Urothelium cell line (cell line): ENCODE measurements around the gene EWSR1.

Experiments
- DNase-seq: peaks from one replicate; pipeline ENCODE4 v3.0.0; 2011; ENCODE audit warnings: low spot score, mixed read lengths
- FAIRE-seq: peaks from 2 replicates; lab custom pipeline; 2011; peaks lifted over from hg19 to GRCh38; lab: Jason Lieb, UNC

EWSR1 gene

DNA sequence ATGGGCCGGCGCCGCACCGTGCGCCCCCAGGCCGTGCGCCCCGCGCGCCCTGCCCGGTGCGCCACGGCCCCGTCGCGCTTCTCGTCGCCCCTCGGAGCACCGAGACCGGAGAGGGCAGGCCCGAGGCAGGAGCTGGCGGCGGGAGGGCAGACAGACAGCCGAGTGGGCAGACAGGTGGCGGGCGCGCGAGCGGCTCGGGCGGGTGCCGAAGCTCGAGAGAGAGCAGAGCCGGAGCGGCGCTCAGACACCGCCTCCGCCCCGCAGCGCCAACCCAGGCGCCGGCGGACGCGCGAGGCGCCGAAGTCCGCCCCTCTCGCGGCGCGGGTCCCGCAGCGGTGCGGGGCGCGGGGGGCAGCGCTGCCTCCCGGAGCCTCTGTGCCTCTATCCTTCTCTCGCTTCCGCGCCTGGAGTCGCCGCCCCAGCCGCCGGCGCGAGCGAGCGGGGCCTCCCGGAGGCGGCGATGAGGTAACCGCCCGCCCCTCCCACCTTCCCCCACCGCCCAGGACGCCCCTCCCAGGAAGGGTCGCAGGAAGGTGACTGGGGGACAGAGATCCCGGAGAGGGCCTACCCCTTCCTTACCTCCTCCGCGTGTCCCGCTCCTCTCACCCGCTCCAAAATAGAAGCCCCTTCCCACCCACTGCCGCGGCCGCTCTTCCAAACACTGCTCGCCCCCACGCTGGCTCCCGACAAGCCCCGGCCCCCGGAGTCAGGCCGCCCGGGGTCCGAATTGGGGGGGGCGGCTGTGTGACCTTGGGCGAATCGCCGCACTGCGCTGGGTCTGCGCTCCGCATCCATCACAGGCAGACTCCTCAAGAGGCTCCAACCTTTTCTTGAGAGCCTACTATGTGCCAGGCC, 47.4 kb downstream of the EWSR1 start, which contains the start of gene RASL10A:
Gene RASL10A, minus strand, starts transcription at position 412 of the 855 bp plus-strand sequence. CDS start 451 bp downstream, outside the sequence.
- FAIRE-seq = no peak
- no peak for DNase-seq

DNA sequence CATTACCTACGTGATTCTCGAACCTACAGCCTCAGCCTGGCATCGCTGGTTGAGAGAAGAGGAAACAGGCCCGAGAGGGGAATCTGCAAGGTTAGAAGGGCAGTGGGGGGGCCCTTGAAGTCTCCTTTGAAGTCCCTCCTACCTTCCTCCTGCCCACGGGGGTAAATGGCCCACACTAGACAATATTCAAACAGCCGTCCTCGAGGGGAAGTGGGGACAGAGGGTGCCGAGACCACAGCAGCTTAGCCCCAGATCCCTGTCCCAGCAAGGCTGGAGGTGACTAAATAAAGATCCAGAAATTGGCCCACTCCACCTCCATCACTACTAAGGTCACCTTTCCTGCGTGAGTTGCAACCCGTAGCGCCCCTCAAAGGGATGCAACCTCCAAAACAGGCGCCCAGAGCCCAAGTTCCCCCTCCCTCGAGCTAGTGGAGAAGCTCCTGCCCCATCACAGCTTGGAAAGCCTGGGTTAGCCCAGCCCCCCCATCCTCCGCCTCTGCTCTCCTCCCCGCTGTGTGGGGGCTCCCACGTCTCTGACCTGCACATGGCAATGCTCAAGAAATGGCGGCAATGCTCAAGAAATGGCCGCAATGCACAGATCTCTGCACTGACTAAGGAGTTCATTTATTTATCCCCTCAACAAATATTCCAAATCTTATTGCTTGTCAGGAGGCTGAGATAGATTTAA, 48.2 kb downstream of the EWSR1 start:
- no peak for DNase-seq
- FAIRE-seq = no peak

DNA sequence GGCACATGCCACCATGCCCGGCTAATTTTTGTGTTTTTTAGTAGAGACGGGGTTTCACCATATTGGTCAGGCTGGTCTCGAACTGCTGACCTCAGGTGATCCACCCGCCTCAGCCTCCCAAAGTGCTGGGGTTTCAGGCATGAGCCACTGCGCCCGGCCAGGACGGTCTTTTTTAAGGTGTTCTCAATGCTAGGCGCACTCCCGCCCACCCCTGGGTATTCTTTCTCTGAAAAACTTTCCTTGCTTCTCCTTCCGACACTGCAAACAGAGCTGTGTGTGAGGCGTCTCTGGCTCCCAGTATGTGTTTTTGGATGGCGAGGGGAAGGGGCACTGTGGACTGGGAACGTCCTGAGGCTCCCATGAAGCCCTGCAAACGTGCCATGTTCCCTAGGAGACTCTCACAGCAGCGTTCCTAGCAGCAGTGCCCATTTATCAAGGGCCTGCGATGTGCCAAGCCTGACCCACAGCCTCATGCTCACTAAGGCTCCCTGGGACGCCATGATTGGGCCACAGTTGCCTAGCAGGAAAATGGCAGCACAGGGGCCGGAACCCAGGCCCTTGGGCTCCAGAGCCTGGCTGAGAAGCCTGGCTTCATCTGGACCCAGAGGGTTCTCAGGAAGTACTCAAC, 49.9 kb downstream of the EWSR1 start:
- no peak for DNase-seq
- no peak for FAIRE-seq

DNA sequence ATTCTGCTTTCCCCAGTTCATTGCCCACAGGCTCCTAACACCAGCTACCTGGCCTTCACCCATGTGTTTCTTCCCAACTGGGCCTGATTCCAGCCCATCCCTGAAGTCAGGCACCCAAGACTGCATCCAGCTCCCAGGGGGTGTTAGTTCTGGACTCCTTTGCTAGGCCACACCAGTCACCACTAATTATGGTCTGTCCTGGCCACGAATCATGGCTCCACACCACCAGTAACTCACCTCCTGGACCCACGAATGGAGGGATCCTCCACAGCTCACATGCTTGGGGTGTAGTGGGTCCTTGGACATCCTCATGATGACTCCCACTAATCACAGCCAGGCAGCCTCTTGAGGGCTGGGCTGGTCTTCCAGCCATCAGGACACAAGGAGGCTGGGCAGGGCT, 51.0 kb downstream of the EWSR1 start:
- FAIRE-seq (peak; percentile 46), DNase-seq (no peak)

DNA sequence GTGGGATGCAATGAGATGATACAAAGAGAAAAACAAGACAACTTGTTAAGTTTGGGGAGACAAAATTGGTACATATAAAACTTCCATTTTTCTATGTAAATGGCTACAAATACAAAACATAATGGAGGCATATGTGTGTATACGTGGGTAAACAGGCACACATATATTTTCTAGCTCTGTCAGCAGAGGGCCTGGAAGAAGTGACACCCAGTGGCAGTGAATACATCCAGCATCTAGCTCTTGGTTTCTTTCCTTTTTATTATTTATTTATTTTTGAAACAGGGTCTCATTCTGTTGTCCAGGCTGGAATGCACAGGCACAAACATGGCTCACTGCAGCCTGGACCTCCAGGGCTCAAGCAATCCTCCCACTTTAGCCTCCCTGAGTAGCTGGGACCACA, 52.5 kb downstream of the EWSR1 start:
- no peak for DNase-seq

DNA sequence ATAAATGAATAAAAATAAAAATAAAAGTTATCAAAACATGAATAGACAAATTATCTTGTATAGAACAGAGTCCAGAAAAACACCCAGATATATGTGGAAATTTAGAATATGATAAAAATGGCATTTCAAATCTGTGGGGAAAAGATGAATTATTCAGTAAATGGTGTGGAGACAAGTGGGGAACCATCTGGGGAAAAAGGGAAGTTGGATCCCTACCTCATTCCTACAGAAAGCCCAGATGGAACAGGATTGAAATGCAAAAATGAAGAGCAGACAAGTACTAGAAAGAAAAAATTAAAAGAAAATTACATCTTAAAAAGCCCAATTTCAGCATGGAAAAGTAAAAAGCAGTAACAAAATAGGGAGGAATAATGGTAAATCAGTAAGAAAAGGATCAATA, 55.6 kb downstream of the EWSR1 start:
- DNase-seq = no peak
- FAIRE-seq = no peak

More for the DNA sequence above, 52.5 kb downstream of the EWSR1 start:
- no peak for FAIRE-seq

DNA sequence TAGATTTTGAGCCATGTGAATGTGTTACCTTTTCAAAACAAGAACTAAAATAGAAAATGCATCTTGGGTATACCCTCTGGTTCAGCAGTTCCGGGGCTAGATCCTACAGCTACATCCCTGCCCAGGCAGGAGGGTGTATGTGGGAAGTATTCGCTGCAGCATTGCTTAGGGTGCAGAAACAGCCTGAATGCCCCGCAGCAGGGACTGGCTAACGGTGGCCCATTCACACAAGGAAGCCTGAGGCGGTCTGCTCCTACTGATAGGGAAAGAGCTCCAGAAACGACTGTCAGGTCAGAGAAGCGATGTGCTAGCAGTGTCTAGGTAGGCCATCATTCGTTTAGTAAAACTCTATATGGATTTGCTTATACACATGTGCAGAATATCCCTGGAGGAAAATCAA, 57.3 kb downstream of the EWSR1 start:
- DNase-seq = no peak
- no peak for FAIRE-seq

DNA sequence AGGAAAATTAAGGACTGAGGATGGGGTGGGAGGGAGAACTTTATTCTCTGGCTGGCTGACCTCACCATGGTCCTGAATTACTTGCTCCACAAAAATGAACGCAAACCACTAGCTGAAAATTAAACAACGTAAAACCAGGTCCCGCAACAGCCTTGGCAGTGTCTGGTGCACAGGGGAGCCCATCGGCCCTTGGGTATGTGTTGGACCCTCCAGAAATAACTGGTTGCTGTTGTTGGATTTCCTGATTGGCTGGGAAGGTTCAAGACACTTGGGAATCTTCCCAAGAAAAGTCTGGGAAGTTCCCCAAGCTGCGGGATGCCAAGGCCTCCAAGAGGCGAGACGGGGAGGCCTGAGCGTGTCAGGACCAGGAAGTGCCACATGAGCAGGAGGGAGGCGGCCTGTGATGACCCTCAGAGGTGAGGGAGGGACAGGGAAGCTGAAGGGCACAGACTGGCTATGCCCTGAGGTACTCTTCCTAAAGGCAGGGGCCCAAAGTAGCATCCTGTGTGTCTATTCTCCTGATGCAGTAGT, 57.8 kb downstream of the EWSR1 start:
- DNase-seq (no peak), FAIRE-seq (no peak)

DNA sequence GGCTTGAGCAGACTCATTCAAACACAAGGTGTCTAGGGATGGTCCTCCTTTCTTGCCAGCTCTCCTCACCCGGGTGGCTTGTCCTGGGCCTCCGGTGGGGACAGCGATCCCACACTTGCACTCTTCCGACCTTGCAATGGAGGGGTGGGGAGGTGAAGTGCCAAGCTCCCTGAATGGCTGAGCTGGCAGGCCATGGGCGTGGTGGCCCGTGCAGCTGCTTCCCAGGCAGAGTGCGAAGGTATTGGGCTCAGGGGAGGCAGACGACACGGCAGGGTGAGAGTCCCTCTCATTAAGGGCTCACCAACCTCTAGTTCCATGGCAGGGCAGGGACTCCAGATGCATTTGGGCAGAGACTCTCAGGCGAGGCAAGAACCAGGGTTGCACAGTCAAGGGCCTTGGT, 58.4 kb downstream of the EWSR1 start:
- DNase-seq = no peak
- no peak for FAIRE-seq

DNA sequence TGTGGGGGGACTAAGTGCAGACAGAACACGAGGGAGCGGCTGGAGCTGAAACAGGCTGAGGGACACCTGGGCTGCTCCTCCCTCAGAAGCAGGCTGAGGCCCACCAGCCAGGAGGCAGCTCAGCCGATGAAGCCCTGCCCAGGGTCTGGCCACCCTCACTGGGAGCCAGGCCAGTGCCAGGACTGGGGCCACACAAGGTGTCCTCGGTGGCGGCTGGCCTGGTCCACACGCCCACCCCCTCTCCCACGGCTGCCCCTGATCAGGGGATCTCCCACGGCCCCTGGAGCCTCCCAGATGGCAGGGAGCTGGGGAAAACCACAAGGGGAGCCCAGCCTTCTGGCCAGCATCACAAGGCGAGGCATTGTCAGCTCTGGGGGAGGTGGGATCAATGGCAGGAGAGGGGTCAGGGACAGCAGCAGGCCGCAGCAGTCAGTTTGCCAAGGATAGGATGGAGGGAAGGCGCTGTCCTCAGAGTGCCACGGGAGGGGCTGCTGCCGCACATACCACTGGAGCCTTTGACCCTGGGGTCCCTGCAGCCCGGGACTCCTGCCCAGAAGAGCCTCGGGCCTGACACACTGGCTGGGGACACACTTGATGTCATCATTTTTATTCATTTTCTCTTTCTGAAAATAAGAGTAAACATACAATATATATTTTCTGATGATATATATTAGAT, 59.2 kb downstream of the EWSR1 start:
- FAIRE-seq = no peak
- DNase-seq = no peak

DNA sequence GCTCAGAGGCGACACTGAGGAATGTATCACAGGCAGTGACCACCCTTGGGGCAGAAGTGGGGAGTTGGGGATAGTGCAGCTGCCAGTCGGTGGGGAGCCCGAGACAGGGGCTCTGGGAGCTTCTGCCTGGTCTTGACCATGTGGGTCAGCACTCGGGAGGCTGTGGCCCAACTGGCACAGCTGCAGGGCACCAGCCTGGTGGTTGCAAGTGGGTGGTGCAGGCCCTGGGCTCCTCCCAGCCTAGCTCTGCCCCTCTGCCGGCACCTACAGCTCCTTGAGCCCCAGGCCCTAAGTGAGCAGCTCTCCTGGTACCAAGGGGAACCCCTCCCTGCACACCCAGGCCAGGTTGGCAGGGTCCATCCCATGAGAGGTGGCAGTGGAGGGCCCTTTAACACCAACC, 60.0 kb downstream of the EWSR1 start:
- FAIRE-seq (no peak), DNase-seq (no peak)

DNA sequence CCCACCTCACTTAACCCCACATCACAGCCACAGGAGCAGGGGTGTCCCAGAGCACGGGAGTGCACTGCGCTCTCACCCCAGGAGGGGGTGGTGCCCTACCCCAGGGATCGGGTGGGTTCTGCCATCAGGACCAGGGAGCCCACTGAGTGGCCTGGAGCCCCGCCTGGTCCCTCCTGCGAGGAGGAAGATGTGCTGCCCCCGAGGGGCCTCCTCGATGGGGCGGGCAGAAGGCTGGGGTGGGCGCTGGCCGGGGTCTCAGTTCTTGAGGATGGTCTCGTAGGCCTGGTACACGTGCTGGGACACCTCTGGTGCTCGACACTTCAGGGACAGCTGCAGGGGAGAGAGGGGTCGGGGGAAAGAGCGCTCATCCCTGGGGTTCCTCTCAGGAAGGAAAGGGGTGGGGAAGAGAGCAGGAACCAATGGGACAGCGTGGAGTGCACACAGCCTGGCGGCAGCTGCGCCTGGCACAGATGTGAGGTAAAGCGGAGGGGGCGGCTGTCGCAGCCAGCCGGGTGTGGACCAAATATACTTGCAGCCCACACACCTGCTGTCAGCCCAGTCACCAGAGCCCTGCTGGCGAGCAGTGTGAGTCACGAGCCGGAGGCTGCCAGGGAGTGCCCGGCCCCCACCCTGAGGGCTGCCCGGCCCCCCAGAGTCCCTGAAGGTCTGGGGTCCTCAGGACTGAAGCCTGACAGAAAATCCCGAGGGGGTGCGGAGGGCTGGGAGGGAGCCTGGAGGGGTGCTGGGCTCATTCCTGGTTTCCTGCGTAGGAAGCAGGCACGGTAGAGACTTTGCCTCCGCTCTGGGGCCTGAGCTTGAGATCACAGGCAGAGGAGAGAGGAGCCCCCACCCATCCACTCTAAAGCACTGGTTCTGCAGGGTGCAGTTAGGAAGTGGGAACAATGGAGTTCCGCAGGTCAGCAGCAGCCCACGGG, 60.8 kb downstream of the EWSR1 start:
- DNase-seq (peak; percentile 53), FAIRE-seq (no peak)

DNA sequence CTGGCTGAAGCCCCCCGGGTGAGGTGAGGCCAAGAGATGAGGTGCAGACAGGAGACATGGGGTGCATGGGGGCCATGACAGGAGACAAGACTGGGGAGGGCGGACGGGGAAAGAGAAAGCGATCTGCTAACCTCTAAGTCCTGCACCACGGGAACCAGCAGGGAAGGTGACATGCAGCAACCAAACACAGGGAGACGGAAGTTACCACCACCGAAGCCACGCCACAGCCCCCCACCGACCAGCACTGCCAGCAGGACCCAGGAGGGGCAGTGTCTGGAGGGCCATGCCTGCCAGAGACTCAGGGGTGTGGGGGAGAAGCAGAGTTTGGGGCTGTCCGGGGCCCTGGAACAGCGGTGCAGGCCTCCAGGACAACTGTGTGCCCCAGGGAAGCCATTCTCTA, 61.5 kb downstream of the EWSR1 start:
- FAIRE-seq = no peak

DNA sequence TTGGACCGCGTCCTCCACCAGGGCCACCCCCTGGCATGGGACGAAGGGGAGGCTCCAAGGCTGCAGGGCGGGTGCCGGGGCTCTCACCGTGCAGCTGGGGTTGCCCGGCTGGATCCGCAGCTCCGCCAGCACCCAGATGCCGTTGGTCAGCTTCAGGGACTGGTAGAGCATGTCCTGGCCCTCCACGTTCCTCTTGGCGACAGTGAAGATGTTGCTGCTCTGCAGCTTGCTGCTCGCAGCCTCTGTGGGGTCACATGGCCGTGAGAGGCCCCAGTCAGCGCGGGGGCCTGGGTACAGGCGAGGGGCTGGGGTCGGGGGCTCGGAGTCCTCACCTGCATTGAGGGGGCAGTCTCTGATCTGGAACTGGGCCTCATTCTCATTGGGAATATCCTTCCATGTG, 62.2 kb downstream of the EWSR1 start:
- no peak for FAIRE-seq
- no peak for DNase-seq

More for the DNA sequence above, 61.5 kb downstream of the EWSR1 start:
- DNase-seq = no peak

DNA sequence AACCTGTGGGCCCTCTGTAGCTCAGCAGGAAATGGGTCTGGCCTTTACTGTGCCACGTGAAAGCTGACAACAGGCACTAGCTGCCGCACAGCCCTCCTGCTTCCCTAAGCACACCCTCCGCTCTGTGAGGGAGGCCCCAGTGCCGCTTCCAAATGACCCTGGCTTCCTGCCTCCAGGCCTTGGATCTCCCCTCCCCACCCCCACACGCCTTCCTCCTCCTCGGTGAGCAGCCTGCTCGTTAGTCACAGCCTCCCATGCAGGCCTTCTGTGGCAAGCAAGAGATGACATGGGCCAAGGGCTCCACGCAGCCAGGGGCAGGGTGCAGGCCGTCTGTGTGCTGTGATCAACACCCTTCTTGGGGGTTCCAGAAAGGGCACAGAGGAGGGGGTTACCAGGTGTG, 62.7 kb downstream of the EWSR1 start:
- FAIRE-seq = no peak
- no peak for DNase-seq

DNA sequence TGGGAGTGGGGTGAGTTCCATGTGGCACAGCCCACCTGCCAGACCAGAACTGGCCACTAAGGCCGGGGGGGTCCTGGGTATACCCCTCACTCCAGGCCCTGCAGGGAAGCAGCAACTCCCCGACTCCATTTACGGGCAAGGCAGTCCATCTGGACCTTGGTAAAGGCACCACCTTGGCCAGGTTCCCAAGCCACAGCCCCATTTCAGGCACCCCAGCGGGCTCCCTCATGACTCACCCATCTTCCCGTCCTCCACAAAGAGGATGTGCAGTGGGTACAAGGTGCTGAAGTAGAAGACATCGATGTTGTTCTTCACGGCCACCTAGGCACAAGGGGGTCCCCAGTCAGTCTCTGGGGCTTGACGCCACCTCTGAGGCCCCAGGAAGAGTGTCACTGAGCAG, 63.1 kb downstream of the EWSR1 start:
- DNase-seq = no peak
- FAIRE-seq = no peak

DNA sequence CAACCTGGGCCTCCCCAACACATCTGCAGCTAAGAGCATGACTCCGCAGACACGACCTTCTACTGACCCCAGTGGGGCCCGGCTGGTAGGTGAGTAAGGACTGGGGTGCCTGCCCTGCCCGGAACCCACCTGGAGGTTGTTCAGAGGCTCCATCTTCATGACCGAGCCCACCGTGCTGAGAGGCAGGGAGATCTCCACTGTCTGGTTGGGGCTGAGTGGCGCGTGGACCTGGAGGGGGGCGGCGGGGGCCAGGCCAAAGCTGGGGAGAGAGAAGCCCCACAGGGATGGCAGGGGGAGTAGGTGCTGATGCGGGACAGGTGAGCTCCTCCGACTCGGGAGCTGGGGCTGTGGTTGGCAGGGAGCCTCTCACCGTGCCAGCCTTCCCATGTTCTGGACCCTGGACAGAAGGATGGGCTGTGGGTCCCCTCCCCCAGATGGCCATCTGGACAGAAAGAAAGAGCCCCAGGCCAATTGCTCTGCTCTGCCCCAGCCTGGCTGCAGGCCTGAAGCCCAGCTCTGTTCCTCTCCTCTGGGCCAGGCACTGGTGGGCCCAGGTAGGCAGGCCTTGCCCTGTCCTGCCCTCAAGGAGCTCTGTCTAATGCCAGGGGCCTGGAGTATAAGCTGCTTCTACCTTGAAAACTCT, 63.7 kb downstream of the EWSR1 start:
- DNase-seq (no peak), FAIRE-seq (no peak)

DNA sequence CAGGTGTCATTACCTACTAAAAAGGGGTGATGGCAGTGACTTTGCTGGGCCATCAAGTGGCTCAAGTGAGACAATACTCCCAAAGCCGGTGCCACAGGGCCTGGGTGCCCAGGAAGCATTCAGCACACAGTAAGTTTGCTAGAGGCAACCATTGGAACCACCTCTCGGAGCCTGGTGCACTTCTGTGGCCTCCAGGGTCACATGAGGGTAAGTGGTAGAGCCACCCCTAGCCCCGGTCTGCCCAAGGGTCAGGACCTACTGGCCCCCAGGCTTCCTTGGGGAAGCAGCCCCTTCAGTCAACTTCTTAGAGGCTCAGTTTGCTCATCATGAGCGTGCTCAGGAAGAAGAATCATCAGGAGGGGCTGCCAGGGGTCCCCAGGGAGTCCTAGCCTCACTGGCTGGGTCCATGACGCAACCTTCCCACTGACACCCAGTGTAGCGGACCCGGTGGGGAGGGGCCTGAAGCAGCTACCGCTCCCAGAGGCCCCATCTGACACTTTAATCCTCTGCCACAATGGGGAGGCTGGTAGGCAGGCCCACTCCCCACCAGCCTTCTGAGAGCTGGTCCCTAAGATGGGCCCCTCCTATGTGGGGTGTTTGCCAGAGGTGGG, 64.9 kb downstream of the EWSR1 start:
- DNase-seq (no peak), FAIRE-seq (no peak)

DNA sequence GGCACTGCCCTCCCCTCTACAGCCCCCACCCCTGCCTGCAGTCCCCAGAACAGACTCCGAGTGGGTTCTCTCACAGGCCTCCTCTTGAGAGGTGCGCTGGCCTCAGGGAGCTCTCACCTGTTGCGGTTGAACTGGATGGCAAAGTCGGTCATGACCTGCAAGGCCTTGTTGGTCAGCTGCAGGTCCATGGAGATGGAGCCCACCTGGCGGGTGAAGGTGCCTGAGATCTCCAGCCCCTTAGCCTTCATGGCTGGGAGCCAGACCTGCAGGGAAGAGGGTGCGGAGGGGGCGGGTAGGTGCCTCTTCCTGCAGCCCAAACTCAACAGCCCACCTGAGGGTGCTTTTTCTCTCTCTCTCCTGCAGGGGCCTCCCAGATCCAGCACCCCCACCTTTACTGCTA, 66.1 kb downstream of the EWSR1 start:
- no peak for FAIRE-seq
- no peak for DNase-seq
